Gastrocnemius medialis (tissue), 4 donors: ENCODE measurements around the gene PCDH1. TPM values are rescaled to one million over a fixed set of nuclear protein-coding genes. Genes with fewer than 3 reads are reported as not detected.

Source experiments
- ATAC-seq, 2 donors: fragments of 150-250 bp; one replicate each; pipeline ENCODE4 v1.9.1; 2016
- DNase-seq, 2 donors: peaks; one replicate each; pipeline ENCODE4 v3.0.0-alpha.2; 2019
- H3K27ac ChIP-seq, 4 donors: fragments of 200-600 bp; sonication (generic); 1 replicate in 1 of 4; 2 replicates in 3 of 4; pipeline ENCODE4 v1.5.1; 2016 to 2018; ENCODE audit warnings: mild to moderate bottlenecking in 2 of 4, moderate library complexity in 1 of 4
- H3K27me3 ChIP-seq, 3 donors: fragments of 200-600 bp; sonication (generic) in 2 of 3; 1 replicate in 1 of 3; 2 replicates in 2 of 3; pipeline versions ENCODE4 v1.5.1 to v1.6.0; 2016 to 2019; ENCODE audit warnings: mild to moderate bottlenecking in 1 of 3, moderate library complexity in 1 of 3
- H3K36me3 ChIP-seq, 2 donors: fragments of 200-600 bp; sonication (generic) in 1 of 2; one replicate each; pipeline ENCODE4 v1.5.1; 2017 to 2018
- H3K4me1 ChIP-seq, 2 donors: fragments of 200-600 bp; sonication (generic) in 1 of 2; one replicate each; pipeline ENCODE4 v1.5.1; 2016 to 2017; ENCODE audit warnings: mild to moderate bottlenecking in 2 of 2
- H3K4me3 ChIP-seq, 4 donors: fragments of 200-600 bp; sonication (generic) in 3 of 4; 1 replicate in 1 of 4; 2 replicates in 3 of 4; pipeline ENCODE4 v1.5.1; 2016 to 2019; ENCODE audit warnings: mild to moderate bottlenecking in 2 of 4
- H3K9me3 ChIP-seq, 3 donors: fragments of 200-600 bp; sonication (generic) in 2 of 3; 1 replicate in 1 of 3; 2 replicates in 2 of 3; pipeline ENCODE4 v1.5.1; 2016 to 2019
- CTCF ChIP-seq, 5 experiments: fragments of 450-650 bp in 3 of 5; fragments of 200-600 bp in 2 of 5; sonication (generic) in 2 of 5; IDR thresholded peaks in 4 of 5; conservative IDR thresholded peaks in 1 of 5; 1 replicate in 4 of 5; 2 replicates in 1 of 5; pipeline ENCODE4 v1.5.1; 2016 to 2019; ENCODE audit warnings: antibody characterized with exemption in 5 of 5, mild to moderate bottlenecking in 3 of 5, moderate library complexity in 3 of 5
- POLR2A ChIP-seq, 2 donors: fragments of 450-650 bp; IDR thresholded peaks; one replicate each; pipeline ENCODE4 v1.6.1; 2017; ENCODE audit warnings: antibody characterized with exemption in 2 of 2, mild to moderate bottlenecking in 2 of 2, moderate library complexity in 2 of 2
- in situ Hi-C, 4 donors: fragments of 200-750 bp; cut with MboI; loops; one replicate each; pipeline versions ENCODE4 v1.15.0 to v1.8.0; 2017; ENCODE audit warnings: low sequenced_read_pairs in 4 of 4
- intact Hi-C: fragments of 100-400 bp; cut with DNase I; formaldehyde crosslinking; loops from one replicate; pipeline ENCODE4 v1.15.1; 2023; ENCODE audit warnings: low total_unique reads
- total RNA-seq, 4 donors: library from RNA; depleted of rRNA; stranded (reverse); fragments of >200 nt; gene quantifications; one replicate each; pipeline versions ENCODE4 v1.1.0 to v1.2.3, GENCODE V29; 2016

Gene PCDH1
- total RNA-seq, 4 donors from 2014 or later = 15.9 to 20.8 (median 18.1) TPM

- DNase-seq (no peak), ATAC-seq (no peak)
- TF ChIP-seq POLR2A (IDR thresholded peaks at IDR 0.05) = no peak
- Histone ChIP-seq H3K4me1 (peaks cover 0 to 8% of the 10 kb centered on the region in 2 donors), H3K27me3 (peaks cover 0 to 17% (median 4%) of the 10 kb centered on the region in 3 donors), H3K27ac (no peak overlapping the region), H3K4me3 (no peak overlapping the region), H3K36me3 (no peaks in the 10 kb centered on the region), H3K9me3 (no peaks in the 10 kb centered on the region)
- intact Hi-C loops = no loop called here
- in situ Hi-C loops = no loop called here
These were observed 32.1 kb upstream of the PCDH1 start for GRCh38 chr5:141910271-141910673.

GRCh38 chr5:141909212-141909611 lies 31.0 kb upstream of the PCDH1 start:
- DNase-seq (no peak), ATAC-seq (no peak)
- in situ Hi-C loops = no loop called here
- Histone ChIP-seq H3K4me1 (peaks cover 0 to 5% of the 10 kb centered on the region in 2 donors), H3K4me3 (no peak overlapping the region), H3K27me3 (peaks cover 0 to 17% (median 4%) of the 10 kb centered on the region in 3 donors), H3K9me3 (no peaks in the 10 kb centered on the region), H3K36me3 (no peaks in the 10 kb centered on the region), H3K27ac (no peak overlapping the region)
- no peak for TF ChIP-seq CTCF (IDR thresholded peaks at IDR 0.05 in 4 of 5, conservative IDR thresholded peaks at IDR 0.05 in 1 of 5)
- intact Hi-C loops = no loop called here

GRCh38 chr5:141908796-141909195 lies 30.6 kb upstream of the PCDH1 start:
- H3K27me3 ChIP-seq = peaks cover 0 to 13% (median 4%) of the 10 kb centered on the region in 3 donors
- H3K9me3 ChIP-seq = no peaks in the 10 kb centered on the region
- intact Hi-C loops = no loop called here
- ATAC-seq (no peak), DNase-seq (no peak)
- in situ Hi-C loops = no loop called here
- peaks cover 0 to under 1% of the 10 kb centered on the region in 2 donors for H3K4me1 ChIP-seq
- H3K27ac ChIP-seq = no peak overlapping the region
- H3K4me3 ChIP-seq = no peak overlapping the region
- TF ChIP-seq POLR2A (IDR thresholded peaks at IDR 0.05) (no peak), CTCF (IDR thresholded peaks at IDR 0.05 in 4 of 5, conservative IDR thresholded peaks at IDR 0.05 in 1 of 5) (no peak)
- no peaks in the 10 kb centered on the region for H3K36me3 ChIP-seq

GRCh38 chr5:141906972-141907371 lies 28.8 kb upstream of the PCDH1 start:
- no peaks in the 10 kb centered on the region for H3K9me3 ChIP-seq
- no peak for ATAC-seq
- H3K4me1 ChIP-seq = no peaks in the 10 kb centered on the region
- intact Hi-C loops (no loop called here), in situ Hi-C loops (no loop called here)
- DNase-seq = no peak
- H3K27ac ChIP-seq = no peak overlapping the region
- no peaks in the 10 kb centered on the region for H3K27me3 ChIP-seq
- no peak overlapping the region for H3K4me3 ChIP-seq
- TF ChIP-seq POLR2A (IDR thresholded peaks at IDR 0.05) = no peak
- no peak for TF ChIP-seq CTCF (IDR thresholded peaks at IDR 0.05 in 4 of 5, conservative IDR thresholded peaks at IDR 0.05 in 1 of 5)
- H3K36me3 ChIP-seq = no peaks in the 10 kb centered on the region

GRCh38 chr5:141906517-141906916 lies 28.3 kb upstream of the PCDH1 start:
- no peaks in the 10 kb centered on the region for H3K36me3 ChIP-seq
- no peaks in the 10 kb centered on the region for H3K9me3 ChIP-seq
- TF ChIP-seq POLR2A (IDR thresholded peaks at IDR 0.05) = no peak
- TF ChIP-seq CTCF (IDR thresholded peaks at IDR 0.05 in 4 of 5, conservative IDR thresholded peaks at IDR 0.05 in 1 of 5) = no peak
- H3K27ac ChIP-seq = no peak overlapping the region
- H3K4me1 ChIP-seq = no peaks in the 10 kb centered on the region
- H3K4me3 ChIP-seq = no peak overlapping the region
- ATAC-seq (no peak), DNase-seq (no peak)
- no peaks in the 10 kb centered on the region for H3K27me3 ChIP-seq
- intact Hi-C loops (no loop called here), in situ Hi-C loops (no loop called here)
